HEK293 (cell line): ENCODE measurements around the gene KRT81.

Source experiments
- GLIS1 ChIP-seq: fragments of 450-650 bp; formaldehyde crosslinking; IDR thresholded peaks from 2 replicates; pipeline ENCODE4 v1.5.1; 2016; ENCODE audit warnings: missing biosample characterization, missing genetic modification characterization
- HOXA7 ChIP-seq: sonication (generic); formaldehyde crosslinking; IDR thresholded peaks from 2 replicates; pipeline ENCODE4 v1.8.1; 2022; ENCODE audit warnings: missing genetic modification reagents, borderline replicate concordance
- MYNN ChIP-seq: fragments of 450-650 bp; formaldehyde crosslinking; IDR thresholded peaks from 2 replicates; pipeline ENCODE4 v1.5.1; 2016; ENCODE audit warnings: missing biosample characterization, missing genetic modification characterization, borderline replicate concordance
- MZF1 ChIP-seq: fragments of 450-650 bp; formaldehyde crosslinking; IDR thresholded peaks from 2 replicates; pipeline ENCODE4 v1.5.1; 2017; ENCODE audit warnings: missing biosample characterization, missing genetic modification characterization, borderline replicate concordance
- PRDM1 ChIP-seq: fragments of 450-650 bp; formaldehyde crosslinking; IDR thresholded peaks from 2 replicates; pipeline ENCODE4; 2016; ENCODE audit warnings: missing biosample characterization, missing genetic modification characterization
- SCRT1 ChIP-seq: fragments of 450-650 bp; formaldehyde crosslinking; IDR thresholded peaks from 2 replicates; pipeline ENCODE4 v1.5.1; 2016; ENCODE audit warnings: missing biosample characterization, missing genetic modification characterization, borderline replicate concordance
- SP3 ChIP-seq: fragments of 450-650 bp; formaldehyde crosslinking; IDR thresholded peaks from 2 replicates; pipeline ENCODE4 v1.5.1; 2016; ENCODE audit warnings: missing biosample characterization, missing genetic modification characterization
- ZEB2 ChIP-seq: fragments of 450-650 bp; formaldehyde crosslinking; IDR thresholded peaks from 2 replicates; pipeline ENCODE4 v1.5.1; 2016; ENCODE audit warnings: missing biosample characterization, missing genetic modification characterization
- ZFHX2 ChIP-seq: fragments of 450-650 bp; formaldehyde crosslinking; conservative IDR thresholded peaks from 2 replicates; pipeline ENCODE4 v1.5.1; 2016; ENCODE audit warnings: missing biosample characterization, missing genetic modification characterization
- ZFP37 ChIP-seq: fragments of 450-650 bp; formaldehyde crosslinking; IDR thresholded peaks from 2 replicates; pipeline ENCODE4 v1.5.1; 2016; ENCODE audit warnings: missing biosample characterization, missing genetic modification characterization
- ZFP41 ChIP-seq: fragments of 450-650 bp; formaldehyde crosslinking; IDR thresholded peaks from 2 replicates; pipeline ENCODE4 v1.5.1; 2016; ENCODE audit warnings: missing biosample characterization, missing genetic modification characterization, borderline replicate concordance
- ZFP69B ChIP-seq: fragments of 450-650 bp; formaldehyde crosslinking; IDR thresholded peaks from 2 replicates; pipeline ENCODE4 v1.5.1; 2016; ENCODE audit warnings: missing biosample characterization, missing genetic modification characterization
- ZNF132 ChIP-seq: fragments of 450-650 bp; formaldehyde crosslinking; IDR thresholded peaks from 2 replicates; pipeline ENCODE4 v1.5.1; 2017; ENCODE audit warnings: missing biosample characterization, missing genetic modification characterization, borderline replicate concordance
- ZNF19 ChIP-seq: fragments of 450-650 bp; formaldehyde crosslinking; IDR thresholded peaks from 2 replicates; pipeline ENCODE4; 2016; ENCODE audit warnings: missing biosample characterization, missing genetic modification characterization, low read depth
- ZNF202 ChIP-seq: fragments of 450-650 bp; formaldehyde crosslinking; IDR thresholded peaks from 2 replicates; pipeline ENCODE4 v1.5.1; 2016; ENCODE audit warnings: missing biosample characterization, missing genetic modification characterization, borderline replicate concordance
- ZNF214 ChIP-seq: fragments of 450-650 bp; formaldehyde crosslinking; IDR thresholded peaks from 2 replicates; pipeline ENCODE4 v1.5.1; 2017; ENCODE audit warnings: missing biosample characterization, mild to moderate bottlenecking, missing genetic modification characterization, borderline replicate concordance
- ZNF335 ChIP-seq: fragments of 450-650 bp; formaldehyde crosslinking; conservative IDR thresholded peaks from 2 replicates; pipeline ENCODE4 v1.5.1; 2016; ENCODE audit warnings: missing biosample characterization, missing genetic modification characterization
- ZNF521 ChIP-seq: fragments of 450-650 bp; formaldehyde crosslinking; IDR thresholded peaks from 2 replicates; pipeline ENCODE4 v1.5.1; 2017; ENCODE audit warnings: missing biosample characterization, mild to moderate bottlenecking, missing genetic modification characterization
- ZNF530 ChIP-seq: fragments of 450-650 bp; formaldehyde crosslinking; IDR thresholded peaks from 2 replicates; pipeline ENCODE4 v1.5.1; 2016; ENCODE audit warnings: low read depth, missing biosample characterization, missing genetic modification characterization
- ZNF571 ChIP-seq: fragments of 450-650 bp; formaldehyde crosslinking; IDR thresholded peaks from 2 replicates; pipeline ENCODE4 v1.5.0; 2017; ENCODE audit warnings: missing biosample characterization, missing genetic modification characterization
- ZNF623 ChIP-seq: fragments of 450-650 bp; formaldehyde crosslinking; IDR thresholded peaks from 2 replicates; pipeline ENCODE4 v1.5.1; 2016; ENCODE audit warnings: missing biosample characterization, missing genetic modification characterization
- ZNF670 ChIP-seq: fragments of 450-650 bp; formaldehyde crosslinking; IDR thresholded peaks from 2 replicates; pipeline ENCODE4 v1.5.1; 2016; ENCODE audit warnings: missing biosample characterization, missing genetic modification characterization, low read depth
- ZNF701 ChIP-seq: fragments of 450-650 bp; formaldehyde crosslinking; IDR thresholded peaks from 2 replicates; pipeline ENCODE4 v1.5.1; 2016; ENCODE audit warnings: missing biosample characterization, missing genetic modification characterization
- TF ChIP-seq, protein P1 (sequence below): fragments of 450-650 bp; formaldehyde crosslinking; IDR thresholded peaks from 2 replicates; pipeline ENCODE4; 2016; ENCODE audit warnings: missing biosample characterization, missing genetic modification characterization
- TF ChIP-seq, protein P2 (sequence below): fragments of 450-650 bp; formaldehyde crosslinking; IDR thresholded peaks from 2 replicates; pipeline ENCODE4 v1.5.1; 2016; ENCODE audit warnings: missing biosample characterization, missing genetic modification characterization
- TF ChIP-seq, protein P3 (sequence below): fragments of 450-650 bp; formaldehyde crosslinking; conservative IDR thresholded peaks from 2 replicates; pipeline ENCODE4 v1.5.1; 2016; ENCODE audit warnings: low read depth, missing biosample characterization, missing genetic modification characterization
- TF ChIP-seq, protein P4 (sequence below): fragments of 450-650 bp; formaldehyde crosslinking; IDR thresholded peaks from 2 replicates; pipeline ENCODE4 v1.5.1; 2016; ENCODE audit warnings: missing biosample characterization, missing genetic modification characterization
- TF ChIP-seq, protein P5 (sequence below): fragments of 450-650 bp; formaldehyde crosslinking; IDR thresholded peaks from 2 replicates; pipeline ENCODE4 v1.5.1; 2016; ENCODE audit warnings: missing biosample characterization, missing genetic modification characterization

KRT81 gene

DNA sequence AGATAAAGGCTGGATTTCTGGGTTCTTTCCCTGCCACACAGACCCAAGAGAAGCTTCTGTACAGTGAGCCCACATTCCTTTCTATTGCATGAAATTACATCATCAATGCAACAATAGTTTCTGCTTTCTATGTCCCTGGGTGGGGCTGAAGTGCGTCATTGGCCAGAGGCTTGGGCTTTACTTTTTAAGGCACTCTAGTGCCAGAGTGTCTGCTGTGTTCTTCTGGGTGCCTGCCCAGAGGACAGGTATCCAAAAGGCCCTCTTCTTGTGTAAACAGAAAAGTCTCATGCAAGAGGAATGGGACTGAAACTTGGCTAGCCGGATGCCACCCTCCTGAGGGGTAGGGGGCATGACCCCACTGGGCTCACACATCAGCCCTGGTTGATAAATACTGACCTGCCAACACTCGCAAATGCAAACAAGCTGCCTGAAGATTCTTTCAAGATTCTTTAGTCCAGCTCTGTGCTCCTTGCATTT is 11.0 kb downstream of the KRT81 start (continued):
- TF ChIP-seq ZNF214 (tag by site-specific recombination), result no peak
- TF ChIP-seq MYNN (tag by site-specific recombination), result no peak
- TF ChIP-seq ZNF623 (tag by site-specific recombination), result no peak
- peak; percentile 81 for TF ChIP-seq ZNF335 (tag by site-specific recombination)
- TF ChIP-seq MZF1 (tag by site-specific recombination), result no peak
- no peak for TF ChIP-seq ZFP41 (tag by site-specific recombination)
- TF ChIP-seq ZNF132 (tag by site-specific recombination), result no peak
- TF ChIP-seq ZNF530 (tag by site-specific recombination), result no peak
- 0 out of 2 replicates have a peak, but pooled peaks have one; percentile 55 for TF ChIP-seq PRDM1
- TF ChIP-seq ZEB2 (tag by site-specific recombination), result peak; percentile 68
- no peak for TF ChIP-seq SP3 (tag by site-specific recombination)
- TF ChIP-seq, protein P1, sequence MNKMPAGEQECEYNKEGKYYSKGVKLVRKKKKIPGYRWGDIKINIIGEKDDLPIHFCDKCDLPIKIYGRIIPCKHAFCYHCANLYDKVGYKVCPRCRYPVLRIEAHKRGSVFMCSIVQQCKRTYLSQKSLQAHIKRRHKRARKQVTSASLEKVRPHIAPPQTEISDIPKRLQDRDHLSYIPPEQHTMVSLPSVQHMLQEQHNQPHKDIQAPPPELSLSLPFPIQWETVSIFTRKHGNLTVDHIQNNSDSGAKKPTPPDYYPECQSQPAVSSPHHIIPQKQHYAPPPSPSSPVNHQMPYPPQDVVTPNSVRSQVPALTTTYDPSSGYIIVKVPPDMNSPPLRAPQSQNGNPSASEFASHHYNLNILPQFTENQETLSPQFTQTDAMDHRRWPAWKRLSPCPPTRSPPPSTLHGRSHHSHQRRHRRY, result no peak
- TF ChIP-seq HOXA7 (CRISPR knock-in tag), result no peak
- TF ChIP-seq ZNF521 (tag by site-specific recombination), result no peak
- no peak for TF ChIP-seq SCRT1 (tag by site-specific recombination)
- no peak for TF ChIP-seq ZFHX2 (tag by site-specific recombination)
- TF ChIP-seq ZNF670 (tag by site-specific recombination), result no peak
- no peak for TF ChIP-seq ZFP37 (tag by site-specific recombination)
- no peak for TF ChIP-seq ZNF202 (tag by site-specific recombination)
- TF ChIP-seq ZNF701 (tag by site-specific recombination), result no peak
- TF ChIP-seq, protein P2, sequence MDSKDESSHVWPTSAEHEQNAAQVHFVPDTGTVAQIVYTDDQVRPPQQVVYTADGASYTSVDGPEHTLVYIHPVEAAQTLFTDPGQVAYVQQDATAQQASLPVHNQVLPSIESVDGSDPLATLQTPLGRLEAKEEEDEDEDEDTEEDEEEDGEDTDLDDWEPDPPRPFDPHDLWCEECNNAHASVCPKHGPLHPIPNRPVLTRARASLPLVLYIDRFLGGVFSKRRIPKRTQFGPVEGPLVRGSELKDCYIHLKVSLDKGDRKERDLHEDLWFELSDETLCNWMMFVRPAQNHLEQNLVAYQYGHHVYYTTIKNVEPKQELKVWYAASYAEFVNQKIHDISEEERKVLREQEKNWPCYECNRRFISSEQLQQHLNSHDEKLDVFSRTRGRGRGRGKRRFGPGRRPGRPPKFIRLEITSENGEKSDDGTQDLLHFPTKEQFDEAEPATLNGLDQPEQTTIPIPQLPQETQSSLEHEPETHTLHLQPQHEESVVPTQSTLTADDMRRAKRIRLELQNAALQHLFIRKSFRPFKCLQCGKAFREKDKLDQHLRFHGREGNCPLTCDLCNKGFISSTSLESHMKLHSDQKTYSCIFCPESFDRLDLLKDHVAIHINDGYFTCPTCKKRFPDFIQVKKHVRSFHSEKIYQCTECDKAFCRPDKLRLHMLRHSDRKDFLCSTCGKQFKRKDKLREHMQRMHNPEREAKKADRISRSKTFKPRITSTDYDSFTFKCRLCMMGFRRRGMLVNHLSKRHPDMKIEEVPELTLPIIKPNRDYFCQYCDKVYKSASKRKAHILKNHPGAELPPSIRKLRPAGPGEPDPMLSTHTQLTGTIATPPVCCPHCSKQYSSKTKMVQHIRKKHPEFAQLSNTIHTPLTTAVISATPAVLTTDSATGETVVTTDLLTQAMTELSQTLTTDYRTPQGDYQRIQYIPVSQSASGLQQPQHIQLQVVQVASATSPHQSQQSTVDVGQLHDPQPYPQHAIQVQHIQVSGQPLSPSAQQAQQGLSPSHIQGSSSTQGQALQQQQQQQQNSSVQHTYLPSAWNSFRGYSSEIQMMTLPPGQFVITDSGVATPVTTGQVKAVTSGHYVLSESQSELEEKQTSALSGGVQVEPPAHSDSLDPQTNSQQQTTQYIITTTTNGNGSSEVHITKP (tag by site-specific recombination), result peak; percentile 49
- TF ChIP-seq, protein P3, sequence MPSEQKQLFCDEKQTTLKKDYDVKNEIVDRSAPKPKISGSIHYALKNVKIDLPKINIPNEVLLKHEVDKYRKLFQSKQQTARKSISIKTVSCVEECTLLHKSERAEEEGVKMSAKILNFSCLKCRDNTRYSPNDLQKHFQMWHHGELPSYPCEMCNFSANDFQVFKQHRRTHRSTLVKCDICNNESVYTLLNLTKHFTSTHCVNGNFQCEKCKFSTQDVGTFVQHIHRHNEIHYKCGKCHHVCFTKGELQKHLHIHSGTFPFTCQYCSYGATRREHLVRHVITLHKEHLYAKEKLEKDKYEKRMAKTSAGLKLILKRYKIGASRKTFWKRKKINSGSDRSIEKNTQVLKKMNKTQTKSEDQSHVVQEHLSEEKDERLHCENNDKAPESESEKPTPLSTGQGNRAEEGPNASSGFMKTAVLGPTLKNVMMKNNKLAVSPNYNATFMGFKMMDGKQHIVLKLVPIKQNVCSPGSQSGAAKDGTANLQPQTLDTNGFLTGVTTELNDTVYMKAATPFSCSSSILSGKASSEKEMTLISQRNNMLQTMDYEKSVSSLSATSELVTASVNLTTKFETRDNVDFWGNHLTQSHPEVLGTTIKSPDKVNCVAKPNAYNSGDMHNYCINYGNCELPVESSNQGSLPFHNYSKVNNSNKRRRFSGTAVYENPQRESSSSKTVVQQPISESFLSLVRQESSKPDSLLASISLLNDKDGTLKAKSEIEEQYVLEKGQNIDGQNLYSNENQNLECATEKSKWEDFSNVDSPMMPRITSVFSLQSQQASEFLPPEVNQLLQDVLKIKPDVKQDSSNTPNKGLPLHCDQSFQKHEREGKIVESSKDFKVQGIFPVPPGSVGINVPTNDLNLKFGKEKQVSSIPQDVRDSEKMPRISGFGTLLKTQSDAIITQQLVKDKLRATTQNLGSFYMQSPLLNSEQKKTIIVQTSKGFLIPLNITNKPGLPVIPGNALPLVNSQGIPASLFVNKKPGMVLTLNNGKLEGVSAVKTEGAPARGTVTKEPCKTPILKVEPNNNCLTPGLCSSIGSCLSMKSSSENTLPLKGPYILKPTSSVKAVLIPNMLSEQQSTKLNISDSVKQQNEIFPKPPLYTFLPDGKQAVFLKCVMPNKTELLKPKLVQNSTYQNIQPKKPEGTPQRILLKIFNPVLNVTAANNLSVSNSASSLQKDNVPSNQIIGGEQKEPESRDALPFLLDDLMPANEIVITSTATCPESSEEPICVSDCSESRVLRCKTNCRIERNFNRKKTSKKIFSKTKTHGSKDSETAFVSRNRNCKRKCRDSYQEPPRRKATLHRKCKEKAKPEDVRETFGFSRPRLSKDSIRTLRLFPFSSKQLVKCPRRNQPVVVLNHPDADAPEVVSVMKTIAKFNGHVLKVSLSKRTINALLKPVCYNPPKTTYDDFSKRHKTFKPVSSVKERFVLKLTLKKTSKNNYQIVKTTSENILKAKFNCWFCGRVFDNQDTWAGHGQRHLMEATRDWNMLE (tag by site-specific recombination), result no peak; the same call in 1 of the 2 replicates
- TF ChIP-seq, protein P4, sequence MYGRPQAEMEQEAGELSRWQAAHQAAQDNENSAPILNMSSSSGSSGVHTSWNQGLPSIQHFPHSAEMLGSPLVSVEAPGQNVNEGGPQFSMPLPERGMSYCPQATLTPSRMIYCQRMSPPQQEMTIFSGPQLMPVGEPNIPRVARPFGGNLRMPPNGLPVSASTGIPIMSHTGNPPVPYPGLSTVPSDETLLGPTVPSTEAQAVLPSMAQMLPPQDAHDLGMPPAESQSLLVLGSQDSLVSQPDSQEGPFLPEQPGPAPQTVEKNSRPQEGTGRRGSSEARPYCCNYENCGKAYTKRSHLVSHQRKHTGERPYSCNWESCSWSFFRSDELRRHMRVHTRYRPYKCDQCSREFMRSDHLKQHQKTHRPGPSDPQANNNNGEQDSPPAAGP (tag by site-specific recombination), result no peak
- TF ChIP-seq ZFP69B (tag by site-specific recombination), result 0 out of 2 replicates have a peak, but pooled peaks have one; percentile 26
- TF ChIP-seq GLIS1 (tag by site-specific recombination), result peak; percentile 37; the same call in 1 of the 2 replicates
- TF ChIP-seq ZNF19 (tag by site-specific recombination), result no peak
- TF ChIP-seq ZNF571 (tag by site-specific recombination), result no peak
- TF ChIP-seq, protein P5, sequence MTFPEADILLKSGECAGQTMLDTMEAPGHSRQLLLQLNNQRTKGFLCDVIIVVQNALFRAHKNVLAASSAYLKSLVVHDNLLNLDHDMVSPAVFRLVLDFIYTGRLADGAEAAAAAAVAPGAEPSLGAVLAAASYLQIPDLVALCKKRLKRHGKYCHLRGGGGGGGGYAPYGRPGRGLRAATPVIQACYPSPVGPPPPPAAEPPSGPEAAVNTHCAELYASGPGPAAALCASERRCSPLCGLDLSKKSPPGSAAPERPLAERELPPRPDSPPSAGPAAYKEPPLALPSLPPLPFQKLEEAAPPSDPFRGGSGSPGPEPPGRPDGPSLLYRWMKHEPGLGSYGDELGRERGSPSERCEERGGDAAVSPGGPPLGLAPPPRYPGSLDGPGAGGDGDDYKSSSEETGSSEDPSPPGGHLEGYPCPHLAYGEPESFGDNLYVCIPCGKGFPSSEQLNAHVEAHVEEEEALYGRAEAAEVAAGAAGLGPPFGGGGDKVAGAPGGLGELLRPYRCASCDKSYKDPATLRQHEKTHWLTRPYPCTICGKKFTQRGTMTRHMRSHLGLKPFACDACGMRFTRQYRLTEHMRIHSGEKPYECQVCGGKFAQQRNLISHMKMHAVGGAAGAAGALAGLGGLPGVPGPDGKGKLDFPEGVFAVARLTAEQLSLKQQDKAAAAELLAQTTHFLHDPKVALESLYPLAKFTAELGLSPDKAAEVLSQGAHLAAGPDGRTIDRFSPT (tag by site-specific recombination), result peak; percentile 50; the same call in 1 of the 2 replicates
